ENCODE data around the gene HSPD1. TPM values are rescaled to one million over a fixed set of nuclear protein-coding genes. Genes with fewer than 3 reads are reported as not detected.

HSPD1 gene
- total and polyA plus RNA-seq, 2 of the 13 experiments (the other 11 are each of a cell fraction or from before 2014, with no cell fraction given) = 685 to 2,610 TPM

GRCh38 chr2:197453123-197453913, 46.3 kb downstream of the HSPD1 start, which contains the start of gene COQ10B (continued):
- TF ChIP-seq ZNF609 (CRISPR knock-in tag; IDR thresholded peaks at IDR 0.05; ENCODE audit: borderline replicate concordance) (peak; percentile 53; the same call in 1 of the 2 replicates), KLF6 (CRISPR knock-in tag; IDR thresholded peaks at IDR 0.05) (no peak; the same call in 1 of the 2 replicates), ZNF776 (CRISPR knock-in tag; IDR thresholded peaks at IDR 0.05) (peak; percentile 92), CAMTA2 (CRISPR knock-in tag; IDR thresholded peaks at IDR 0.05; ENCODE audit: borderline replicate concordance) (peak; percentile 90), POGK (CRISPR knock-in tag; conservative IDR thresholded peaks at IDR 0.05) (peak; percentile 59), ZNF501 (CRISPR knock-in tag; IDR thresholded peaks at IDR 0.05) (peak; percentile 98), ZNF160 (CRISPR knock-in tag; IDR thresholded peaks at IDR 0.05) (peak; percentile 66), SOX6 (IDR thresholded peaks at IDR 0.05) (no peak), SOX6 (CRISPR knock-in tag; IDR thresholded peaks at IDR 0.05) (peak; percentile 64), THAP9 (CRISPR knock-in tag; IDR thresholded peaks at IDR 0.05; ENCODE audit: borderline replicate concordance) (peak; percentile 95), ELF4 (CRISPR knock-in tag; IDR thresholded peaks at IDR 0.05; ENCODE audit: borderline replicate concordance) (peak; percentile 98; the same call in 1 of the 2 replicates), HMG20A (CRISPR knock-in tag; IDR thresholded peaks at IDR 0.05; ENCODE audit: borderline replicate concordance) (no peak; the same call in 1 of the 2 replicates), FOXO4 (CRISPR knock-in tag; conservative IDR thresholded peaks at IDR 0.05) (0 out of 2 replicates have a peak, but pooled peaks have one; percentile 88), ELF3 (CRISPR knock-in tag; IDR thresholded peaks at IDR 0.05) (peak; percentile 94), CREB3 (CRISPR knock-in tag; IDR thresholded peaks at IDR 0.05) (peak; percentile 84)
